Ishikawa (cell line): Measurements from ENCODE around the gene CCDC34.

Experiments
- CEBPB ChIP-seq: IDR thresholded peaks from 2 replicates; pipeline ENCODE4 v1.6.1; 2012
- CREB1 ChIP-seq: IDR thresholded peaks from 2 replicates; pipeline ENCODE4 v1.6.1; 2012; ENCODE audit warnings: low read depth
- EGR1 ChIP-seq: IDR thresholded peaks from 2 replicates; pipeline ENCODE4 v1.6.1; 2012
- EP300 ChIP-seq: IDR thresholded peaks from 2 replicates; pipeline ENCODE4 v1.6.1; 2012; ENCODE audit warnings: borderline replicate concordance
- FOXM1 ChIP-seq: IDR thresholded peaks from 2 replicates; pipeline ENCODE4 v1.6.1; 2012; ENCODE audit warnings: low read depth, borderline replicate concordance
- NFIC ChIP-seq: IDR thresholded peaks from 2 replicates; pipeline ENCODE4 v1.6.1; 2012
- RAD21 ChIP-seq: IDR thresholded peaks from 2 replicates; pipeline ENCODE4 v1.6.1; 2012; ENCODE audit warnings: low read depth
- REST ChIP-seq: IDR thresholded peaks from 2 replicates; pipeline ENCODE4 v1.6.1; 2012; ENCODE audit warnings: low read depth, mild to moderate bottlenecking
- TAF1 ChIP-seq: IDR thresholded peaks from 2 replicates; pipeline ENCODE4 v1.6.1; 2012; ENCODE audit warnings: low read depth, mild to moderate bottlenecking
- TCF12 ChIP-seq: IDR thresholded peaks from 2 replicates; pipeline ENCODE4 v1.6.1; 2012; ENCODE audit warnings: low read depth
- TEAD4 ChIP-seq: IDR thresholded peaks from 2 replicates; pipeline ENCODE4 v1.6.1; 2012
- USF1 ChIP-seq: IDR thresholded peaks from 2 replicates; pipeline ENCODE4 v1.6.1; 2012
- YY1 ChIP-seq: IDR thresholded peaks from 2 replicates; pipeline ENCODE4 v1.6.1; 2012; ENCODE audit warnings: low read depth
- ZBTB7A ChIP-seq: IDR thresholded peaks from 2 replicates; pipeline ENCODE4 v1.6.1; 2012; ENCODE audit warnings: low read depth
- TF ChIP-seq, protein P1 (sequence below): IDR thresholded peaks from 2 replicates; pipeline ENCODE4 v1.6.1; 2012

The CCDC34 gene

DNA sequence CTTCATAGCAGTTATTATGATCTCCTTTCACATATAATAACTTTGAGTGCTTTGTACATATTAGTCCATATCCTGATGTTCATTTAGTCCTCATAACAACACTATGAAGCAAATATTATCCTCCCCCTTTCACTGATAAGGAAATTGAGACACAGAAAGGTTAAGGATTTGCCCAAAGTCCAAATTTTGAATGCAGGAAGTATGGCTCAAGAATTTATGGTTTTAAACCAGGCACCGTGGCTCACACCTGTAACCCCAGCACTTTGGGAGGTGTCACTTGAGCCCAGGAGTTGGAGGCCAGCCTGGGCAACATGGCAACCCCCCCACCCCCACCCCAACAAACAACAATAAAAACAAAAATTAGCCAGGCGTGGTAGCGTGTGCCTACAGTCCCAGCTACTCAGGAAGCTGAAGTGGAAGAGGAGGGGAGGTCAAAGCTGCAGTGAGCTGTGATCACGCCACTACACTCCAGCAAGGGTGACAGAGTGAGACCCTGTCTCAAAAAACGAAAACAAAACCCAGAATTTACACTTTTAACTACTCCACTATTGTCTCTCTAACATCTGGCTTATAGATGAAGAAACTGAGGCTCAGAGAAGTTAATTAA, 8.6 kb downstream of the CCDC34 start:
- TF ChIP-seq CREB1, result no peak
- no peak for TF ChIP-seq EP300
- no peak for TF ChIP-seq TCF12
- no peak for TF ChIP-seq TEAD4
- no peak for TF ChIP-seq EGR1
- no peak for TF ChIP-seq FOXM1
- TF ChIP-seq, protein P1, sequence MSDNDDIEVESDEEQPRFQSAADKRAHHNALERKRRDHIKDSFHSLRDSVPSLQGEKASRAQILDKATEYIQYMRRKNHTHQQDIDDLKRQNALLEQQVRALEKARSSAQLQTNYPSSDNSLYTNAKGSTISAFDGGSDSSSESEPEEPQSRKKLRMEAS, result no peak
- no peak for TF ChIP-seq TAF1
- TF ChIP-seq YY1, result no peak
- TF ChIP-seq USF1, result no peak
- TF ChIP-seq RAD21, result no peak
- TF ChIP-seq ZBTB7A, result no peak
- no peak for TF ChIP-seq REST
- no peak for TF ChIP-seq NFIC
- no peak for TF ChIP-seq CEBPB

GRCh38 chr11:27353593-27354358, 9.2 kb downstream of the CCDC34 start:
- TF ChIP-seq CEBPB (no peak), REST (no peak), YY1 (no peak), EGR1 (no peak), CREB1 (no peak), ZBTB7A (no peak), TCF12 (no peak), USF1 (no peak), EP300 (no peak), FOXM1 (no peak), TEAD4 (no peak), TAF1 (no peak), NFIC (no peak), RAD21 (no peak)
- TF ChIP-seq, protein P1, result no peak

DNA sequence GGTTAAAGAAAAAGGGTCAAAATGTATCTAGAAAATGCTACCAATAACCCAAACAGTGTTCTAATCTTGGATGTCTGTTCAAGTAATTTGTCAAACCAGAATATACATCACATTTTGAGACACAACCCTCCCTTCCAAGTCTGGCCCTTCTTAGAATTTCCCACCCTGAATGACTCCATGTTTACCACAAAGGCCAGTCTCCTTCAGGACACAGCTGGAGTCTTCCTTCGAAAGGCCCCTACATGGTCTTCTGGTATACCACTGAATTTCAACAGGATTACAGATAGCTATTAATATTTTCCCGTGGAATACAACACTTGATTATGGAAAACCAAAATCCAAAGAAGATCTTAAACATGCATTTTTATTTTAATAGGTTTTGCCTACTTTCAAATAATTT, 10.2 kb downstream of the CCDC34 start:
- TF ChIP-seq USF1 (no peak), CREB1 (no peak), TEAD4 (no peak), TCF12 (no peak), CEBPB (no peak), RAD21 (no peak), FOXM1 (no peak), NFIC (no peak)

DNA sequence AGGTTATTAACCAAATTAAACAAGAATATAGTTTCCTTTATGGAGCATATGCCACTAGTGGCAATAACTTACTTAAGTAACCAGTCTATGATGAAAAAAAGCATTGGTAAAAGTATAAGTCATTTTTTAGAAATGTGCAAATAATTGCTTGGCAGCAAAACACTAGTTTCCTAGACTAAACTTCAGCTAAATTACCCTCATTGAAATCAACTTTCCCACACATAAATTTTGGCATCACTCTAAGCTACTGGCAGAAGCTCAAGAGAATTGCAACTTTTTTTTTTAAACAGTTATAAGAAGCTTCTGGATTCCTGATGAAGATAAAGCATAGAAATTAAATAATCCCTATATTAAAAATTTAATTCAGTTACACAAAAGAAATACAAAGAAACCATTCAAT, 12.5 kb downstream of the CCDC34 start:
- no peak for TF ChIP-seq NFIC
- no peak for TF ChIP-seq TCF12
- TF ChIP-seq CREB1, result no peak
- no peak for TF ChIP-seq TAF1
- TF ChIP-seq, protein P1, result no peak
- TF ChIP-seq CEBPB, result no peak
- no peak for TF ChIP-seq EGR1
- no peak for TF ChIP-seq YY1
- TF ChIP-seq FOXM1, result no peak
- no peak for TF ChIP-seq EP300
- TF ChIP-seq USF1, result no peak
- TF ChIP-seq TEAD4, result no peak
- no peak for TF ChIP-seq ZBTB7A
- no peak for TF ChIP-seq REST
- TF ChIP-seq RAD21, result no peak
